Immature natural killer cell (primary cell): ENCODE results near the gene SLC25A26. TPM values are rescaled to one million over a fixed set of nuclear protein-coding genes. Genes with fewer than 3 reads are reported as not detected.
"Not testable (repeated sequence)": the region's sequence is repeated elsewhere in the genome, so short reads cannot be mapped to it uniquely, and the experiment has no call there.

ENCODE experiments used
- DNase-seq, 3 donors: peaks; one replicate each; pipeline ENCODE4 v3.0.0; 2022; ENCODE audit warnings: mixed read lengths in 1 of 3
- H3K27ac Mint-ChIP-seq, 6 donors: one replicate each; pipeline ENCODE4 v1.8.0; 2020; ENCODE audit warnings: mixed read lengths in 6 of 6, mild to moderate bottlenecking in 5 of 6, inconsistent platforms in 4 of 6, moderate library complexity in 3 of 6
- H3K27me3 Mint-ChIP-seq, 3 donors: one replicate each; pipeline ENCODE4 v1.8.0; 2020 to 2021; ENCODE audit warnings: low read depth in 3 of 3, mild to moderate bottlenecking in 3 of 3, mixed read lengths in 3 of 3, moderate library complexity in 3 of 3, inconsistent platforms in 1 of 3
- H3K36me3 Mint-ChIP-seq, 3 donors: one replicate each; pipeline ENCODE4 v1.8.0; 2020; ENCODE audit warnings: mixed read lengths in 3 of 3, inconsistent platforms in 2 of 3, mild to moderate bottlenecking in 2 of 3
- H3K4me1 Mint-ChIP-seq, 2 donors: one replicate each; pipeline ENCODE4 v1.8.0; 2020; ENCODE audit warnings: inconsistent platforms in 2 of 2, mild to moderate bottlenecking in 2 of 2, mixed read lengths in 2 of 2, moderate library complexity in 1 of 2
- H3K4me3 Mint-ChIP-seq, 5 donors: one replicate each; pipeline ENCODE4 v1.8.0; 2020; ENCODE audit warnings: mild to moderate bottlenecking in 5 of 5, mixed read lengths in 5 of 5, inconsistent platforms in 3 of 5, moderate library complexity in 3 of 5
- H3K9me3 Mint-ChIP-seq, 6 donors: one replicate each; pipeline ENCODE4 v1.8.0; 2020; ENCODE audit warnings: mild to moderate bottlenecking in 6 of 6, mixed read lengths in 6 of 6, inconsistent platforms in 4 of 6, moderate library complexity in 3 of 6
- polyA plus RNA-seq, 3 donors: library from polyadenylated mRNA; unstranded; fragments of 300-500 nt; fragmentation: Illumina TruSeq; gene quantifications; one replicate each; pipeline ENCODE4 v1.2.3, GENCODE V29; 2021

Gene SLC25A26
- polyA plus RNA-seq, 3 donors from 2014 or later = 27.1 to 52.3 (median 43.3) TPM

GRCh38 chr3:66297900-66298299 lies 77.1 kb downstream of the SLC25A26 start:
- peaks cover 2 to 4% (median 4%) of the 10 kb centered on the region in 3 donors for H3K36me3 Mint-ChIP-seq
- DNase-seq = peak; percentile 67 to 77 (median 72)
- peak overlapping the region in 4 of 6 donors; percentile 94 to 99 (median 98) for H3K27ac Mint-ChIP-seq
- H3K4me1 Mint-ChIP-seq = peaks cover 34 to 47% of the 10 kb centered on the region in 2 donors
- peaks cover 0 to 8% (median 4%) of the 10 kb centered on the region in 3 donors for H3K27me3 Mint-ChIP-seq
- no peaks in the 10 kb centered on the region for H3K9me3 Mint-ChIP-seq
- H3K4me3 Mint-ChIP-seq = peak overlapping the region; percentile 31 to 70 (median 59)

GRCh38 chr3:66298591-66298990 lies 77.8 kb downstream of the SLC25A26 start:
- Mint-ChIP-seq H3K9me3 (no peaks in the 10 kb centered on the region), H3K27me3 (peaks cover 0 to 12% (median 10%) of the 10 kb centered on the region in 3 donors), H3K36me3 (peaks cover 0 to 3% (median 3%) of the 10 kb centered on the region in 3 donors), H3K27ac (peak overlapping the region in 4 of 6 donors; percentile 94 to 99 (median 98)), H3K4me1 (peaks cover 31 to 44% of the 10 kb centered on the region in 2 donors), H3K4me3 (peak overlapping the region in 4 of 5 donors; percentile 31 to 70 (median 54))
- DNase-seq = peak in 2 of 3 donors; percentile 37 to 45

GRCh38 chr3:66299085-66299484 lies 78.3 kb downstream of the SLC25A26 start:
- Mint-ChIP-seq H3K4me3 (peak overlapping the region in 1 of 5 donors; percentile 70), H3K4me1 (peaks cover 30 to 42% of the 10 kb centered on the region in 2 donors), H3K27me3 (peaks cover 0 to 14% (median 11%) of the 10 kb centered on the region in 3 donors), H3K27ac (peak overlapping the region in 4 of 6 donors; percentile 94 to 99 (median 98))
- H3K36me3 Mint-ChIP-seq, DNase-seq, H3K9me3 Mint-ChIP-seq: not testable (repeated sequence)

GRCh38 chr3:66299891-66300290 lies 79.1 kb downstream of the SLC25A26 start:
- H3K4me1 Mint-ChIP-seq = peaks cover 29 to 37% of the 10 kb centered on the region in 2 donors
- peaks cover 0 to 3% (median 3%) of the 10 kb centered on the region in 3 donors for H3K36me3 Mint-ChIP-seq

GRCh38 chr3:66302288-66302687 lies 81.5 kb downstream of the SLC25A26 start:
- H3K27ac Mint-ChIP-seq = no peak overlapping the region
- peaks cover 0 to 11% (median 7%) of the 10 kb centered on the region in 3 donors for H3K36me3 Mint-ChIP-seq
- peaks cover 11 to 29% (median 25%) of the 10 kb centered on the region in 3 donors for H3K27me3 Mint-ChIP-seq
- H3K4me3 Mint-ChIP-seq = peak overlapping the region; percentile 63 to 76 (median 74)
- peaks cover 24 to 26% of the 10 kb centered on the region in 2 donors for H3K4me1 Mint-ChIP-seq
- DNase-seq = peak; percentile 83 to 89 (median 86)
- peaks cover 0 to 6% (median 0%) of the 10 kb centered on the region in 6 donors for H3K9me3 Mint-ChIP-seq

More at GRCh38 chr3:66299891-66300290, 79.1 kb downstream of the SLC25A26 start:
- H3K4me3 Mint-ChIP-seq = no peak overlapping the region
- H3K27ac Mint-ChIP-seq = peak overlapping the region in 2 of 6 donors; percentile 97 to 98
- H3K27me3 Mint-ChIP-seq = peaks cover 0 to 14% (median 11%) of the 10 kb centered on the region in 3 donors
- no peak for DNase-seq
- H3K9me3 Mint-ChIP-seq = no peaks in the 10 kb centered on the region

- peaks cover 12 to 14% of the 10 kb centered on the region in 2 donors for H3K4me1 Mint-ChIP-seq
- H3K9me3 Mint-ChIP-seq = peaks cover 0 to 8% (median 0%) of the 10 kb centered on the region in 6 donors
- no peak overlapping the region for H3K27ac Mint-ChIP-seq
- H3K36me3 Mint-ChIP-seq = peaks cover 0 to 11% (median 7%) of the 10 kb centered on the region in 3 donors
- peak overlapping the region; percentile 38 to 79 (median 69) for H3K4me3 Mint-ChIP-seq
- peaks cover 14 to 33% (median 28%) of the 10 kb centered on the region in 3 donors for H3K27me3 Mint-ChIP-seq
- DNase-seq = peak; percentile 73 to 82 (median 79)
Measured at GRCh38 chr3:66303491-66303901, 82.7 kb downstream of the SLC25A26 start.

- Mint-ChIP-seq H3K27ac (no peak overlapping the region), H3K36me3 (peaks cover 0 to 11% (median 7%) of the 10 kb centered on the region in 3 donors), H3K4me1 (peaks cover 5 to 6% of the 10 kb centered on the region in 2 donors), H3K9me3 (peaks cover 0 to 8% (median 0%) of the 10 kb centered on the region in 6 donors), H3K4me3 (peak overlapping the region; percentile 38 to 79 (median 69)), H3K27me3 (peaks cover 14 to 33% (median 28%) of the 10 kb centered on the region in 3 donors)
- peak in 2 of 3 donors; percentile 31 to 55 for DNase-seq
Measured at GRCh38 chr3:66304293-66304692, 83.5 kb downstream of the SLC25A26 start.

GRCh38 chr3:66306086-66306485 lies 85.3 kb downstream of the SLC25A26 start:
- Mint-ChIP-seq H3K36me3 (peaks cover 0 to 11% (median 4%) of the 10 kb centered on the region in 3 donors), H3K27me3 (peaks cover 14 to 33% (median 28%) of the 10 kb centered on the region in 3 donors), H3K4me3 (peak overlapping the region in 4 of 5 donors; percentile 60 to 68 (median 64))
- DNase-seq = peak; percentile 56 to 59 (median 58)
- H3K4me1 Mint-ChIP-seq, H3K27ac Mint-ChIP-seq, H3K9me3 Mint-ChIP-seq: not testable (repeated sequence)

- DNase-seq = peak; percentile 74 to 80 (median 79)
Measured at GRCh38 chr3:66306991-66307390, 86.2 kb downstream of the SLC25A26 start.

GRCh38 chr3:66312039-66312438 lies 91.2 kb downstream of the SLC25A26 start:
- Mint-ChIP-seq H3K27me3 (peaks cover 7 to 18% (median 9%) of the 10 kb centered on the region in 3 donors), H3K9me3 (peaks cover 0 to 36% (median 9%) of the 10 kb centered on the region in 6 donors), H3K36me3 (peaks cover 19 to 24% (median 23%) of the 10 kb centered on the region in 3 donors), H3K4me3 (no peak overlapping the region), H3K27ac (no peak overlapping the region), H3K4me1 (peaks cover 0 to 23% of the 10 kb centered on the region in 2 donors)
- peak; percentile 83 to 89 (median 86) for DNase-seq

More at GRCh38 chr3:66306991-66307390, 86.2 kb downstream of the SLC25A26 start:
- H3K4me1 Mint-ChIP-seq, H3K27ac Mint-ChIP-seq, H3K9me3 Mint-ChIP-seq: not testable (repeated sequence)
- Mint-ChIP-seq H3K27me3 (peaks cover 15 to 33% (median 31%) of the 10 kb centered on the region in 3 donors), H3K4me3 (peak overlapping the region in 4 of 5 donors; percentile 61 to 68 (median 64)), H3K36me3 (peaks cover 0 to 10% (median 4%) of the 10 kb centered on the region in 3 donors)

GRCh38 chr3:66314455-66314854 lies 93.7 kb downstream of the SLC25A26 start:
- H3K4me3 Mint-ChIP-seq = no peak overlapping the region
- DNase-seq = no peak
- H3K27me3 Mint-ChIP-seq = peaks cover 0 to 11% (median 5%) of the 10 kb centered on the region in 3 donors
- H3K4me1 Mint-ChIP-seq = peaks cover 0 to 25% of the 10 kb centered on the region in 2 donors
- peak overlapping the region in 2 of 6 donors; percentile 69 to 72 for H3K27ac Mint-ChIP-seq
- peaks cover 19 to 29% (median 25%) of the 10 kb centered on the region in 3 donors for H3K36me3 Mint-ChIP-seq
- H3K9me3 Mint-ChIP-seq = peaks cover 0 to 31% (median 9%) of the 10 kb centered on the region in 6 donors

GRCh38 chr3:66317750-66318376 lies 97.1 kb downstream of the SLC25A26 start:
- H3K4me1 Mint-ChIP-seq = peaks cover 15 to 32% of the 10 kb centered on the region in 2 donors
- no peak for DNase-seq
- peaks cover 27 to 31% (median 29%) of the 10 kb centered on the region in 3 donors for H3K36me3 Mint-ChIP-seq
- peaks cover 0 to 28% (median 6%) of the 10 kb centered on the region in 6 donors for H3K9me3 Mint-ChIP-seq
- H3K27me3 Mint-ChIP-seq = peaks cover 0 to 9% (median 0%) of the 10 kb centered on the region in 3 donors
- no peak overlapping the region for H3K4me3 Mint-ChIP-seq
- peak overlapping the region in 1 of 6 donors; percentile 24 for H3K27ac Mint-ChIP-seq

- Mint-ChIP-seq H3K4me1 (peaks cover 21 to 28% of the 10 kb centered on the region in 2 donors), H3K36me3 (peaks cover 23 to 25% (median 25%) of the 10 kb centered on the region in 3 donors), H3K27ac (peak overlapping the region in 5 of 6 donors; percentile 1 to 55 (median 21)), H3K27me3 (peaks cover 0 to 11% (median 0%) of the 10 kb centered on the region in 3 donors), H3K9me3 (peaks cover 0 to 16% (median 6%) of the 10 kb centered on the region in 6 donors), H3K4me3 (no peak overlapping the region)
- no peak for DNase-seq
Measured at GRCh38 chr3:66320390-66320789, 99.6 kb downstream of the SLC25A26 start.
